H9 (cell line): ENCODE measurements around the gene TIMP1. TPM values are rescaled to one million over a fixed set of nuclear protein-coding genes. Genes with fewer than 3 reads are reported as not detected.

Experiments
- DNase-seq: peaks from one replicate; pipeline ENCODE4 v3.0.0-alpha.2; 2017
- H2AFZ ChIP-seq: one replicate; pipeline ENCODE4 v1.6.1; 2013; ENCODE audit warnings: mild to moderate bottlenecking, low read length, control low read depth, moderate library complexity
- H2AK5ac ChIP-seq: 2 replicates; pipeline ENCODE4 v1.6.1; 2013; ENCODE audit warnings: low read length, control low read depth, mixed read lengths; ENCODE audit not compliant: insufficient read length
- H2BK120ac ChIP-seq: one replicate; pipeline ENCODE4 v1.6.1; 2013; ENCODE audit warnings: low read depth, mild to moderate bottlenecking, low read length, control low read depth, inconsistent platforms; ENCODE audit not compliant: poor library complexity, severe bottlenecking
- H2BK12ac ChIP-seq: 2 replicates; pipeline ENCODE4 v1.6.1; 2013; ENCODE audit warnings: low read length, control low read depth, mixed read lengths, low read depth; ENCODE audit not compliant: insufficient read length
- H2BK15ac ChIP-seq: 2 replicates; pipeline ENCODE4 v1.6.1; 2013; ENCODE audit warnings: low read depth, low read length, control low read depth
- H2BK20ac ChIP-seq: one replicate; pipeline ENCODE4 v1.6.1; 2013; ENCODE audit warnings: low read depth, mild to moderate bottlenecking, low read length, control low read depth, inconsistent platforms; ENCODE audit not compliant: poor library complexity, severe bottlenecking
- H2BK5ac ChIP-seq: 2 replicates; pipeline ENCODE4 v1.6.1; 2013; ENCODE audit warnings: low read length, control low read depth, mixed read lengths; ENCODE audit not compliant: insufficient read length
- H3K14ac ChIP-seq: 2 replicates; pipeline ENCODE4 v1.6.1; 2013; ENCODE audit warnings: low read length, control low read depth; ENCODE audit not compliant: insufficient read depth
- H3K18ac ChIP-seq: 2 replicates; pipeline ENCODE4 v1.6.1; 2013; ENCODE audit warnings: low read depth, mild to moderate bottlenecking, mixed read lengths, low read length, control low read depth; ENCODE audit not compliant: insufficient read length
- H3K23ac ChIP-seq: 2 replicates; pipeline ENCODE4 v1.6.1; 2013; ENCODE audit warnings: low read length, control low read depth, mixed read lengths, low read depth; ENCODE audit not compliant: insufficient read length
- H3K23me2 ChIP-seq: 2 replicates; pipeline ENCODE4 v1.6.1; 2013; ENCODE audit warnings: low read depth, mild to moderate bottlenecking, mixed read lengths, low read length, control low read depth; ENCODE audit not compliant: insufficient read length, poor library complexity, severe bottlenecking
- H3K27ac ChIP-seq: 2 replicates; pipeline ENCODE4 v1.5.1; 2013; ENCODE audit warnings: low read length, control low read depth, mixed read lengths, low read depth; ENCODE audit not compliant: insufficient read length
- H3K27me3 ChIP-seq: 2 replicates; pipeline ENCODE4 v1.6.1; 2013; ENCODE audit warnings: low read length, control low read depth, inconsistent platforms; ENCODE audit not compliant: insufficient read depth
- H3K4ac ChIP-seq: 2 replicates; pipeline ENCODE4 v1.6.1; 2013; ENCODE audit warnings: low read depth, mild to moderate bottlenecking, control low read depth, inconsistent platforms, low read length, moderate library complexity
- H3K4me1 ChIP-seq: 2 replicates; pipeline ENCODE4 v1.6.1; 2013; ENCODE audit warnings: low read length, control low read depth, inconsistent platforms; ENCODE audit not compliant: insufficient read depth
- H3K4me2 ChIP-seq: 2 replicates; pipeline ENCODE4 v1.6.1; 2013; ENCODE audit warnings: low read length, control low read depth, mixed read lengths; ENCODE audit not compliant: insufficient read length, insufficient read depth
- H3K56ac ChIP-seq: 2 replicates; pipeline ENCODE4 v1.6.1; 2013; ENCODE audit warnings: low read depth, mild to moderate bottlenecking, mixed read lengths, low read length, control low read depth; ENCODE audit not compliant: insufficient read length
- H3K79me1 ChIP-seq: 2 replicates; pipeline ENCODE4 v1.6.1; 2013; ENCODE audit warnings: low read depth, mild to moderate bottlenecking, moderate library complexity, low read length, control low read depth, inconsistent platforms; ENCODE audit not compliant: insufficient read depth, poor library complexity, severe bottlenecking
- H3K79me2 ChIP-seq: 2 replicates; pipeline ENCODE4 v1.6.1; 2013; ENCODE audit warnings: low read length, control low read depth, inconsistent platforms; ENCODE audit not compliant: insufficient read depth
- H3K9ac ChIP-seq: 2 replicates; pipeline ENCODE4 v1.6.1; 2013; ENCODE audit warnings: low read length, control low read depth, mixed read lengths; ENCODE audit not compliant: insufficient read length; ENCODE audit errors: extremely low read depth
- H3K9me3 ChIP-seq: one replicate; pipeline ENCODE4 v1.6.1; 2013; ENCODE audit warnings: low read depth, low read length, inconsistent platforms; ENCODE audit not compliant: control insufficient read depth
- H3T11ph ChIP-seq: one replicate; pipeline ENCODE4 v1.6.1; 2013; ENCODE audit warnings: mild to moderate bottlenecking, low read length, control low read depth, inconsistent platforms
- H4K20me1 ChIP-seq: one replicate; pipeline ENCODE4 v1.6.1; 2013; ENCODE audit not compliant: control insufficient read depth, insufficient read length, insufficient read depth
- H4K5ac ChIP-seq: 2 replicates; pipeline ENCODE4 v1.6.1; 2013; ENCODE audit warnings: low read depth, mild to moderate bottlenecking, mixed read lengths, low read length, control low read depth; ENCODE audit not compliant: insufficient read length
- H4K8ac ChIP-seq: replicated peaks from 2 replicates; pipeline ENCODE4 v1.6.1; 2013; ENCODE audit warnings: low read length, control low read depth, mixed read lengths, low read depth; ENCODE audit not compliant: insufficient read length
- H4K91ac ChIP-seq: 2 replicates; pipeline ENCODE4 v1.6.1; 2013; ENCODE audit warnings: low read depth, mild to moderate bottlenecking, moderate library complexity, mixed read lengths, low read length, control low read depth; ENCODE audit not compliant: insufficient read length
- H3K27ac Mint-ChIP-seq, 3 experiments: 2 replicates in 2 of 3; 3 replicates in 1 of 3; pipeline ENCODE4 v1.8.0; 2020 to 2021; ENCODE audit warnings: mixed read lengths in 3 of 3, mild to moderate bottlenecking in 1 of 3, moderate library complexity in 1 of 3
- H3K27me3 Mint-ChIP-seq: 2 replicates; pipeline ENCODE4 v1.8.0; 2021; ENCODE audit warnings: low read depth, mild to moderate bottlenecking, moderate library complexity, mixed read lengths
- H3K36me3 Mint-ChIP-seq, 3 experiments: 2 replicates in 2 of 3; 3 replicates in 1 of 3; pipeline ENCODE4 v1.8.0; 2020 to 2021; ENCODE audit warnings: low read depth in 3 of 3, mixed read lengths in 3 of 3; ENCODE audit not compliant: insufficient read depth in 1 of 3
- H3K4me1 Mint-ChIP-seq, 2 experiments: 2 replicates each; pipeline ENCODE4 v1.8.0; 2020; ENCODE audit warnings: mixed read lengths in 2 of 2
- H3K4me3 Mint-ChIP-seq, 2 experiments: 2 replicates in 1 of 2; 3 replicates in 1 of 2; pipeline ENCODE4 v1.8.0; 2020 to 2021; ENCODE audit warnings: mild to moderate bottlenecking in 2 of 2, mixed read lengths in 2 of 2, moderate library complexity in 1 of 2
- H3K9me3 Mint-ChIP-seq, 2 experiments: 2 replicates in 1 of 2; 3 replicates in 1 of 2; pipeline ENCODE4 v1.8.0; 2020; ENCODE audit warnings: mild to moderate bottlenecking in 2 of 2, mixed read lengths in 2 of 2, moderate library complexity in 1 of 2
- CTCF ChIP-seq: fragments of 200-600 bp; sonication (generic); conservative IDR thresholded peaks from 3 replicates; pipeline ENCODE4 v1.8.0; 2021; ENCODE audit warnings: antibody characterized with exemption, mild to moderate bottlenecking
- WGBS: extraction: QIAGEN DNeasy Blood & Tissue Kit; methylation state at CpG from one replicate; pipeline ENCODE4 v1.1.7; 2013; ENCODE audit warnings: missing lambda C conversion rate, low lambda C conversion rate, mixed read lengths; ENCODE audit not compliant: insufficient read length; ENCODE audit errors: extremely low coverage; 5-methylcytosine and 5-hydroxymethylcytosine counted together
- total RNA-seq: library from RNA; stranded (reverse); gene quantifications from 2 replicates; pipeline ENCODE4 v1.2.1, GENCODE V29; 2021

TIMP1 gene
- total RNA-seq, 1 experiment from 2014 or later: 65.1 TPM

DNA sequence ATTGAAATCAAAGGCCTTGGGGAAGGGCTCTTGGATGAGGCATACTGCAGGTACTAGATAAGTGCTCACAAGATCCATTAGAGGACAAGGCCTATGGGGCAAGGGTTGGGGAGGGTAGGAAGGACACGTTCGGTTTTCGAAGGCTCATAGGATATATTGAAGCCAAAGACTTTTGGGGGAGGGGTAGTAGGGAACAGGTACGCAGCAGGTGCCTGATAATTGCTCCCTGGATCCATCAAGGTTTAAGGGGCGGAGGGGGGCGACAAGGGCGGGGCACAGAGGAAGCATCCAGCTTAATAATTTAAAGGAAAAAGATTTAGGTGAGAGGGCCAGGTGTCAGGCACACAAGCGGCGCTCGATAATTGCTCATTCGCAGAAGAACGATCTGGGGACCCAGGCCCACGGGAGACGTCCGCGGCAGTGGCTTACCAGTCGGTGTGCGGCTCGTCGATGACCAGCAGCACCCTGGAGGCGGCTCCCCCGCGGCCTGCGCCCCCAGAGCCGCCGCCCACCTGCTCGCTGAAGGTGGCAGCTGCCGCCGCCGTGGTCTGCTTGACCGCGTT, 36.8 kb downstream of the TIMP1 start:
- peaks cover 18% of the 10 kb centered on the region for H3K27me3 Mint-ChIP-seq
- Histone ChIP-seq H3K79me2 (no peaks in the 10 kb centered on the region), H2BK20ac (no peak overlapping the region), H2AK5ac (no peak overlapping the region), H4K91ac (no peak overlapping the region), H4K5ac (no peak overlapping the region), H3K23me2 (peaks cover 3% of the 10 kb centered on the region), H2AFZ (no peak overlapping the region), H4K8ac (no peak overlapping the region), H3K9ac (no peak overlapping the region), H3K4me1 (peaks cover 1% of the 10 kb centered on the region; the same call in 1 of the 2 replicates), H3K23ac (no peak overlapping the region), H2BK12ac (no peak overlapping the region), H3K56ac (no peak overlapping the region), H3K27me3 (no peaks in the 10 kb centered on the region), H3T11ph (no peak overlapping the region), H3K4me2 (no peak overlapping the region), H3K14ac (no peak overlapping the region), H3K9me3 (peaks cover 29% of the 10 kb centered on the region), H3K79me1 (no peaks in the 10 kb centered on the region), H2BK5ac (no peak overlapping the region), H4K20me1 (no peaks in the 10 kb centered on the region), H2BK120ac (no peak overlapping the region), H2BK15ac (no peak overlapping the region), H3K4ac (no peak overlapping the region), H3K18ac (no peak overlapping the region), H3K27ac (no peak overlapping the region)
- peaks cover 8 to 22% of the 10 kb centered on the region in 2 experiments for H3K4me1 Mint-ChIP-seq
- peak overlapping the region; percentile 47 to 64 for H3K4me3 Mint-ChIP-seq
- WGBS: no CpG with 5 or more reads among the region's 32 CpGs
- no peak overlapping the region for H3K27ac Mint-ChIP-seq
- no peak for TF ChIP-seq CTCF
- H3K9me3 Mint-ChIP-seq: peaks cover 72 to 81% of the 10 kb centered on the region in 2 experiments
- peaks cover 0 to 9% (median 8%) of the 10 kb centered on the region in 3 experiments; a peak in 5 of 7 replicates for H3K36me3 Mint-ChIP-seq
- no peak for DNase-seq
